K562 (cell line): ENCODE results near the gene DSCAM. TPM values are rescaled to one million over a fixed set of nuclear protein-coding genes. Genes with fewer than 3 reads are reported as not detected.

Experiments used
- ATAC-seq: fragments of 200-7000 bp; cut with Tn5 transposase; 3 replicates; pipeline ENCODE4 v1.9.1; 2020; ENCODE audit warnings: moderate library complexity
- BruUV-seq: library from RNA; stranded (reverse); fragments of 400-500 nt; replicated peaks from 2 replicates; lab custom pipeline; 2021; lab: Mats Ljungman, UMichigan
- CTCF ChIA-PET: fragments of 300-600 bp; formaldehyde crosslinking; extraction: SDS; loops from one replicate; lab custom pipeline; 2021; ENCODE audit warnings: low intra/inter-chr PET ratio; lab: Yijun Ruan, JAX
- POLR2A ChIA-PET: fragments of 300-600, 350-650 bp; sonication (Branson Sonifier 250); formaldehyde crosslinking; extraction: SDS; loops from one replicate; lab custom pipeline; 2021; ENCODE audit warnings: antibody characterized with exemption, inconsistent platforms; lab: Yijun Ruan, JAX
- DNase-seq, 4 experiments: peaks; one replicate each; pipeline versions ENCODE4 v3.0.0 to v3.0.0-alpha.2; 2011 to 2018; ENCODE audit warnings: low spot score in 3 of 4, mixed read lengths in 3 of 4; ENCODE audit errors: extremely low read depth in 1 of 4
- FAIRE-seq: peaks from 2 replicates; lab custom pipeline; 2011; peaks lifted over from hg19 to GRCh38; lab: Jason Lieb, UNC
- H2AFZ ChIP-seq: 2 replicates; pipeline ENCODE4 v1.6.0; 2011; ENCODE audit warnings: low read depth, low read length, control low read depth, inconsistent platforms
- H3K27ac ChIP-seq: fragments of 200-600 bp; 3 replicates; pipeline ENCODE4 v1.8.0; 2011; ENCODE audit warnings: low read depth, mild to moderate bottlenecking, control low read depth, inconsistent platforms, low read length, moderate library complexity, mixed read lengths; ENCODE audit errors: extremely low read depth
- H3K27me3 ChIP-seq, 2 experiments: fragments of 300-600 bp in 1 of 2; 2 replicates in 1 of 2; 3 replicates in 1 of 2; pipeline versions ENCODE4 v1.6.0 to v1.8.0; 2011; ENCODE audit warnings: inconsistent platforms in 2 of 2, low read length in 2 of 2, mild to moderate bottlenecking in 1 of 2, mixed read lengths in 1 of 2, moderate library complexity in 1 of 2; ENCODE audit not compliant: control insufficient read depth in 2 of 2, insufficient read depth in 2 of 2
- H3K36me3 ChIP-seq: fragments of 300-600 bp; 3 replicates; pipeline ENCODE4 v1.8.0; 2011; ENCODE audit warnings: mild to moderate bottlenecking, low read length, inconsistent platforms; ENCODE audit not compliant: control insufficient read depth, insufficient read depth
- H3K4me1 ChIP-seq, 2 experiments: fragments of 200-600 bp in 1 of 2; replicated peaks in 1 of 2; 2 replicates in 1 of 2; 3 replicates in 1 of 2; pipeline versions ENCODE4 v1.5.1 to v1.8.0; 2011; ENCODE audit warnings: inconsistent platforms in 2 of 2, low read length in 2 of 2, mild to moderate bottlenecking in 1 of 2, mixed read lengths in 1 of 2, moderate library complexity in 1 of 2; ENCODE audit not compliant: control insufficient read depth in 2 of 2, insufficient read depth in 2 of 2
- H3K4me2 ChIP-seq: 2 replicates; pipeline ENCODE4 v1.6.1; 2011; ENCODE audit warnings: low read length, control low read depth, inconsistent platforms, mixed read lengths; ENCODE audit not compliant: insufficient read depth
- H3K4me3 ChIP-seq: fragments of 200-600 bp; sonication (generic), shearing (Covaris generic); 2 replicates; pipeline ENCODE4 v1.5.1; 2016; ENCODE audit warnings: control low read depth, inconsistent platforms
- H3K79me2 ChIP-seq: fragments of 200-600 bp; 3 replicates; pipeline ENCODE4 v1.8.0; 2011; ENCODE audit warnings: low read length, inconsistent platforms; ENCODE audit not compliant: control insufficient read depth, insufficient read depth
- H3K9ac ChIP-seq, 2 experiments: 2 replicates each; pipeline versions ENCODE4 v1.6.0 to v1.6.1; 2011; ENCODE audit warnings: low read depth in 2 of 2, low read length in 2 of 2, control low read depth in 1 of 2, inconsistent platforms in 1 of 2, mild to moderate bottlenecking in 1 of 2, mixed read lengths in 1 of 2; ENCODE audit not compliant: insufficient read depth in 1 of 2
- H3K9me1 ChIP-seq: one replicate; pipeline ENCODE4 v1.6.0; 2011; ENCODE audit warnings: inconsistent platforms, mild to moderate bottlenecking, low read length, moderate library complexity; ENCODE audit not compliant: control insufficient read depth, insufficient read depth
- H3K9me3 ChIP-seq: replicated peaks from 2 replicates; pipeline ENCODE4 v1.5.1; 2011; ENCODE audit warnings: low read depth, low read length, inconsistent platforms; ENCODE audit not compliant: control insufficient read depth, insufficient read depth
- H4K20me1 ChIP-seq: replicated peaks from 2 replicates; pipeline ENCODE4 v1.6.1; 2011; ENCODE audit warnings: low read length, inconsistent platforms, mixed read lengths; ENCODE audit not compliant: control insufficient read depth, insufficient read depth
- CC2D1A ChIP-seq: fragments of 450-650 bp; IDR thresholded peaks from 2 replicates; pipeline ENCODE4 v1.6.1; 2017; ENCODE audit warnings: mild to moderate bottlenecking
- CTCF ChIP-seq, 3 experiments: IDR thresholded peaks in 2 of 3; conservative IDR thresholded peaks in 1 of 3; 2 replicates each; pipeline ENCODE4 v1.5.1; 2011 to 2012; ENCODE audit warnings: low read length in 3 of 3, mild to moderate bottlenecking in 3 of 3, control low read depth in 2 of 3, improper control_type of control experiment in 1 of 3, inconsistent platforms in 1 of 3, low read depth in 1 of 3, mixed read lengths in 1 of 3, moderate library complexity in 1 of 3; ENCODE audit not compliant: insufficient read depth in 2 of 3
- FOXK2 ChIP-seq, 2 experiments: fragments of 450-650 bp; IDR thresholded peaks in 1 of 2; conservative IDR thresholded peaks in 1 of 2; 2 replicates each; pipeline ENCODE4 v1.6.1; 2016; ENCODE audit warnings: low read depth in 2 of 2, mild to moderate bottlenecking in 1 of 2
- ILK ChIP-seq: fragments of 450-650 bp; IDR thresholded peaks from 2 replicates; pipeline ENCODE4 v1.6.1; 2016; ENCODE audit warnings: missing genetic modification characterization, low read depth, mild to moderate bottlenecking, missing compliant biosample characterization, moderate library complexity, borderline replicate concordance
- MCM7 ChIP-seq, 2 experiments: fragments of 450-650 bp; IDR thresholded peaks; 2 replicates each; pipeline ENCODE4 v1.6.1; 2016 to 2018
- MITF ChIP-seq: IDR thresholded peaks from 2 replicates; pipeline ENCODE4 v1.6.1; 2014; ENCODE audit warnings: antibody characterized with exemption
- MTA1 ChIP-seq: fragments of 450-650 bp; IDR thresholded peaks from 2 replicates; pipeline ENCODE4 v1.6.1; 2017; ENCODE audit warnings: borderline replicate concordance
- NKRF ChIP-seq: fragments of 450-650 bp; IDR thresholded peaks from 2 replicates; pipeline ENCODE4 v1.6.1; 2016; ENCODE audit warnings: borderline replicate concordance
- RBM14 ChIP-seq: fragments of 200-400 bp; formaldehyde crosslinking; IDR thresholded peaks from 2 replicates; pipeline ENCODE4 v1.6.1; 2018; ENCODE audit warnings: low read depth, mild to moderate bottlenecking, low read length, moderate library complexity, borderline replicate concordance; ENCODE audit not compliant: insufficient read depth
- RHOXF2B ChIP-seq: fragments of 250-450 bp; sonication (Bioruptor Pico); conservative IDR thresholded peaks from 2 replicates; pipeline ENCODE4 v1.5.1; 2021
- SAFB ChIP-seq: fragments of 200-400 bp; formaldehyde crosslinking; IDR thresholded peaks from 2 replicates; pipeline ENCODE4 v1.6.1; 2017; ENCODE audit warnings: low read depth, low read length, borderline replicate concordance
- ZNF316 ChIP-seq: fragments of 450-650 bp; IDR thresholded peaks from 2 replicates; pipeline ENCODE4 v1.6.1; 2016
- WGBS: fragments of 100-300 bp; shearing (Covaris generic); methylation state at CpG from one replicate; pipeline ENCODE4 v1.1.6; 2016; ENCODE audit warnings: low coverage, mixed read lengths; ENCODE audit not compliant: insufficient coverage; ENCODE audit errors: missing lambda C conversion rate; 5-methylcytosine and 5-hydroxymethylcytosine counted together
- in situ Hi-C: fragments of 300-500 bp; cut with MboI; formaldehyde crosslinking; loops from 4 replicates; pipeline ENCODE4 v1.15.0; 2018; ENCODE audit warnings: inconsistent platforms, mixed read lengths
- intact Hi-C: fragments of 100-400 bp; cut with micrococcal nuclease; formaldehyde crosslinking; loops from 2 replicates; pipeline ENCODE4 v1.14.2; 2022
- polyA plus RNA-seq, 8 experiments: library from polyadenylated mRNA; depleted of rRNA in 4 of 8; stranded (reverse) in 5 of 8; unstranded in 3 of 8; fragments of >200 nt; fragmentation: Nextera tagmentation in 2 of 8; fragmentation: Illumina TruSeq in 1 of 8; extraction: Ambion mirVana in 2 of 8; extraction: Trizol in 1 of 8; gene quantifications; 2 replicates each; pipeline versions ENCODE4 v1.2.1 to v1.2.3, GENCODE V29; 2011 to 2014; ENCODE audit warnings: inconsistent platforms in 1 of 8, missing spikeins in 1 of 8
- total RNA-seq, 7 experiments: library from RNA; depleted of rRNA in 6 of 7; stranded (reverse); fragments of >200 nt in 6 of 7; fragmentation: Illumina TruSeq in 2 of 7; extraction: Trizol in 2 of 7; gene quantifications; 2 replicates each; pipeline versions ENCODE4 v1.2.1 to v1.2.3, GENCODE V29; 2011 to 2021; ENCODE audit warnings: low replicate concordance in 1 of 7
- TF ChIP-seq, protein P1 (sequence below): sonication (generic); formaldehyde crosslinking; IDR thresholded peaks from 2 replicates; pipeline ENCODE4 v1.8.0; 2022; ENCODE audit warnings: mild to moderate bottlenecking, missing genetic modification reagents

Gene DSCAM
- total and polyA plus RNA-seq, 9 of the 15 experiments (the other 6 are each of a cell fraction or from before 2014, with no cell fraction given): not detected

- no peaks in the 10 kb centered on the region for H3K36me3 ChIP-seq
- DNase-seq (peak; percentile 36 to 45 (median 39)), ATAC-seq (peak; percentile 77), FAIRE-seq (peak; percentile 11)
- no peak overlapping the region for H3K27ac ChIP-seq
- in situ Hi-C loops: no loop called here
- intact Hi-C loops: loop anchor here (1.0 kb wide), 1 partner anchor 244 kb away; no protein-coding TSS in a partner anchor
- CTCF ChIA-PET: interaction anchor here (1.2 kb wide), 1 partner anchor 242 kb away, joined by 5 read pairs; no protein-coding TSS in a partner anchor
- no peak overlapping the region for H3K9ac ChIP-seq
- no peak overlapping the region for H3K4me2 ChIP-seq
- no TSS peak for BruUV-seq
- POLR2A ChIA-PET: interaction anchor here (0.5 kb wide), 1 partner anchor 746 kb away, joined by 3 read pairs; no protein-coding TSS in a partner anchor
- H4K20me1 ChIP-seq: no peaks in the 10 kb centered on the region
- H3K9me1 ChIP-seq: no peaks in the 10 kb centered on the region
- no peaks in the 10 kb centered on the region for H3K79me2 ChIP-seq
- H3K9me3 ChIP-seq: no peaks in the 10 kb centered on the region; the same call in none of the 2 replicates
- under 1% methylated on average over 21 of the region's 23 CpGs for WGBS
- no peaks in the 10 kb centered on the region for H3K4me1 ChIP-seq
- H3K27me3 ChIP-seq: no peaks in the 10 kb centered on the region; a peak in 1 of 5 replicates
- H3K4me3 ChIP-seq: no peak overlapping the region
- H2AFZ ChIP-seq: no peak overlapping the region
- TF ChIP-seq, protein P1, sequence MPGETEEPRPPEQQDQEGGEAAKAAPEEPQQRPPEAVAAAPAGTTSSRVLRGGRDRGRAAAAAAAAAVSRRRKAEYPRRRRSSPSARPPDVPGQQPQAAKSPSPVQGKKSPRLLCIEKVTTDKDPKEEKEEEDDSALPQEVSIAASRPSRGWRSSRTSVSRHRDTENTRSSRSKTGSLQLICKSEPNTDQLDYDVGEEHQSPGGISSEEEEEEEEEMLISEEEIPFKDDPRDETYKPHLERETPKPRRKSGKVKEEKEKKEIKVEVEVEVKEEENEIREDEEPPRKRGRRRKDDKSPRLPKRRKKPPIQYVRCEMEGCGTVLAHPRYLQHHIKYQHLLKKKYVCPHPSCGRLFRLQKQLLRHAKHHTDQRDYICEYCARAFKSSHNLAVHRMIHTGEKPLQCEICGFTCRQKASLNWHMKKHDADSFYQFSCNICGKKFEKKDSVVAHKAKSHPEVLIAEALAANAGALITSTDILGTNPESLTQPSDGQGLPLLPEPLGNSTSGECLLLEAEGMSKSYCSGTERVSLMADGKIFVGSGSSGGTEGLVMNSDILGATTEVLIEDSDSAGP (CRISPR knock-in tag): no peak
- TF ChIP-seq FOXK2 (conservative IDR thresholded peaks at IDR 0.05 in 1 of 2, IDR thresholded peaks at IDR 0.05 in 1 of 2; ENCODE audit: low read depth in 2 of 2) (no peak), ZNF316 (peak; percentile 29; the same call in 1 of the 2 replicates), RBM14 (no peak), MCM7 (IDR thresholded peaks at IDR 0.05) (no peak), NKRF (no peak), MTA1 (no peak), CC2D1A (no peak), CTCF (IDR thresholded peaks at IDR 0.05 in 2 of 3, conservative IDR thresholded peaks at IDR 0.05 in 1 of 3; ENCODE audit: insufficient read depth in 2 of 3, low read depth in 1 of 3, low read length in 3 of 3) (peak; percentile 57 to 87 (median 68)), MITF (no peak), ILK (tag) (no peak), RHOXF2B (no peak), SAFB (0 out of 2 replicates have a peak, but pooled peaks have one; percentile 41)
Measured at GRCh38 chr21:40386294-40386911, 460.6 kb downstream of the DSCAM start.
